Endothelial cell of umbilical vein (primary cell): ENCODE results near the gene VPS51. TPM values are rescaled to one million over a fixed set of nuclear protein-coding genes. Genes with fewer than 3 reads are reported as not detected.

Experiments used
- BruUV-seq: library from RNA; stranded (reverse); fragments of 400-500 nt; replicated peaks from 2 replicates; lab custom pipeline; 2021; lab: Mats Ljungman, UMichigan
- CTCF ChIA-PET: fragments of 300-600, 350-600 bp; sonication (Branson Sonifier 250); formaldehyde crosslinking; loops from one replicate; lab custom pipeline; 2021; ENCODE audit warnings: antibody characterized with exemption, inconsistent platforms; lab: Charles Lee
- POLR2A ChIA-PET: fragments of 300-600, 350-600 bp; sonication (Branson Sonifier 250); formaldehyde crosslinking; loops from one replicate; lab custom pipeline; 2021; ENCODE audit warnings: antibody characterized with exemption, inconsistent platforms; lab: Charles Lee
- DNase-seq: peaks from one replicate; pipeline ENCODE4 v3.0.0-alpha.2; 2011; ENCODE audit warnings: low read depth, low spot score
- FAIRE-seq: peaks from 2 replicates; lab custom pipeline; 2011; peaks lifted over from hg19 to GRCh38; lab: Jason Lieb, UNC
- H2AFZ ChIP-seq: 2 replicates; pipeline ENCODE4 v1.6.0; 2012; ENCODE audit warnings: low read depth, low read length, control low read depth, inconsistent platforms
- H3K27ac ChIP-seq: 2 replicates; pipeline ENCODE4 v1.5.1; 2011; ENCODE audit warnings: low read depth, mild to moderate bottlenecking, control low read depth, low read length, moderate library complexity; ENCODE audit not compliant: insufficient read depth
- H3K27me3 ChIP-seq, 2 experiments: 2 replicates each; pipeline versions ENCODE4 v1.6.0 to v1.6.1; 2011; ENCODE audit warnings: low read length in 2 of 2, mixed read lengths in 1 of 2; ENCODE audit not compliant: control insufficient read depth in 2 of 2, insufficient read depth in 2 of 2
- H3K36me3 ChIP-seq, 2 experiments: 2 replicates in 1 of 2; 3 replicates in 1 of 2; pipeline ENCODE4 v1.5.1; 2011; ENCODE audit warnings: low read length in 2 of 2, mild to moderate bottlenecking in 1 of 2, moderate library complexity in 1 of 2; ENCODE audit not compliant: control insufficient read depth in 2 of 2, insufficient read depth in 2 of 2; ENCODE audit errors: extremely low read depth in 1 of 2
- H3K4me1 ChIP-seq: 3 replicates; pipeline ENCODE4 v1.5.1; 2011; ENCODE audit warnings: mild to moderate bottlenecking, low read length; ENCODE audit not compliant: control insufficient read depth, insufficient read depth; ENCODE audit errors: extremely low read depth
- H3K4me2 ChIP-seq: 2 replicates; pipeline ENCODE4 v1.6.1; 2011; ENCODE audit warnings: low read length, control low read depth, mixed read lengths; ENCODE audit not compliant: insufficient read depth
- H3K4me3 ChIP-seq, 3 experiments: fragments of 200-600 bp in 1 of 3; sonication (generic), shearing (Covaris generic) in 1 of 3; replicated peaks in 1 of 3; 2 replicates each; pipeline ENCODE4 v1.5.1; 2011 to 2016; ENCODE audit warnings: control low read depth in 3 of 3, low read length in 3 of 3, mild to moderate bottlenecking in 2 of 3, inconsistent platforms in 1 of 3, low read depth in 1 of 3, moderate library complexity in 1 of 3; ENCODE audit not compliant: insufficient read depth in 1 of 3
- H3K79me2 ChIP-seq: 2 replicates; pipeline ENCODE4 v1.6.0; 2012; ENCODE audit warnings: low read length, inconsistent platforms; ENCODE audit not compliant: control insufficient read depth, insufficient read depth
- H3K9ac ChIP-seq: replicated peaks from 2 replicates; pipeline ENCODE3; 2011; ENCODE audit warnings: low read length, control low read depth; ENCODE audit not compliant: insufficient read depth; ENCODE audit errors: extremely low read depth
- H3K9me1 ChIP-seq: replicated peaks from 3 replicates; pipeline ENCODE4 v1.6.0; 2011; ENCODE audit warnings: mild to moderate bottlenecking, low read length; ENCODE audit not compliant: control insufficient read depth, insufficient read depth; ENCODE audit errors: extremely low read depth
- H3K9me3 ChIP-seq: replicated peaks from 2 replicates; pipeline ENCODE4 v1.5.1; 2012; ENCODE audit warnings: low read length, inconsistent platforms; ENCODE audit not compliant: control insufficient read depth, insufficient read depth
- H4K20me1 ChIP-seq: replicated peaks from 2 replicates; pipeline ENCODE3; 2011; ENCODE audit warnings: mild to moderate bottlenecking, low read length; ENCODE audit not compliant: control insufficient read depth, insufficient read depth; ENCODE audit errors: extremely low read depth
- GATA2 ChIP-seq: IDR thresholded peaks from 2 replicates; pipeline ENCODE4 v1.7.0; 2011; ENCODE audit warnings: low read depth, mild to moderate bottlenecking, moderate library complexity, mixed read lengths, low read length; ENCODE audit not compliant: insufficient read length, insufficient read depth
- MAX ChIP-seq: IDR thresholded peaks from 2 replicates; pipeline ENCODE4 v1.6.1; 2011; ENCODE audit not compliant: insufficient read depth, insufficient read length
- POLR2A ChIP-seq: IDR thresholded peaks from 2 replicates; pipeline ENCODE4 v1.6.1; 2012; ENCODE audit warnings: low read depth, mild to moderate bottlenecking, control low read depth, low read length
- dilution Hi-C: fragments of 300-500 bp; cut with MboI; formaldehyde crosslinking; loops from one replicate; pipeline ENCODE4 v1.15.0; 2019; ENCODE audit warnings: low sequenced_read_pairs; ENCODE audit not compliant: extremely low pct_ligation_motif_present
- intact Hi-C: fragments of 100-400 bp; cut with micrococcal nuclease; formaldehyde crosslinking; loops from one replicate; pipeline ENCODE4 v1.10.0; 2022
- polyA plus RNA-seq, 4 experiments: library from polyadenylated mRNA; depleted of rRNA in 3 of 4; stranded (reverse) in 3 of 4; unstranded in 1 of 4; fragments of >200 nt; gene quantifications; 2 replicates each; pipeline versions ENCODE4 v1.2.1 to v1.2.3, GENCODE V29; 2011 to 2012; ENCODE audit warnings: missing spikeins in 1 of 4
- total RNA-seq: library from RNA; stranded (reverse); gene quantifications from 2 replicates; pipeline ENCODE4 v1.2.3, GENCODE V29; 2021

Gene VPS51
- total and polyA plus RNA-seq, 2 donors (not counting 3 experiments of a cell fraction or from before 2014, with no cell fraction given): 108 to 146 TPM

DNA sequence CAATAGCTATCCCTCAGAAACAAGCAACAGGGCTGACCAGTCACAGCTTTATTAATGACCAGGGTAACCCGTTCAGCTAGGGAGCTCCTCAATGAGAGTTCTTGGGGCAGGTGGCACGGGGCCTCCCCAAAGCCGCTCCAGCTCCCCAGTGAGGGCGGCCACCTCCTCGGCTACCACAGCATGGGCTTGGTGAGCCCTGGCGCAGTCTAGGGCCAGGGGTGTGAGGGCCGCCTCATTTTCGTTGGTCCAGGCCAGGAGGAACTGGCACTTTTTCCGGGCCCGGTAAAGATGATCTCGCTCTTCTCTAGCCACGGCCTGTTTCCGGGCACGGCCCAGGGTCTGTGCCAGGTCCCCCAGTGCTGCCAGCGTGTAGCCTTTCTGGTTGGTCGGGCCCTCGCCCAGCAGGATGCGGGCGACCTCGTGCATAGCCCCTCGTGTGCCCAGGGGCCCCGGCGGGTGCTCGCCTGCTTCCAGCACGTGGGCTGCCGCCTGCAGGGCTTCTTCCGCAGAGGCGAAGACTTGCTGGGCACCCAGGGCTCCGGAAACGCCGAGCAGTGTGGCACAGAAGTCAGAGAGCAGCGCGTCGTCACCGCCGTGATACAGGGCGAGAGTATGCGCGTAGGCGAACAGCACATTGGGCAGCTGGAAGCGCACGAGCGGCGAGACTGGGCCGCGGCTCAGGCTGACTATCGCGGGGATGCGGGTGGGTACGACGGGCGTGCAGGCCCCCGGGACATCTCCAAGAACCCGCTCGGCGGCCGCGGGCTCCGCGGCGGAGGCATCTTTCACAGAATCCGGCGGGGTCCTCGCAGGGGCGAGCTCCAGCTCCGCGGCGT, 20.6 kb downstream of the VPS51 start:
- H4K20me1 ChIP-seq: no peaks in the 10 kb centered on the region
- no peak for TF ChIP-seq POLR2A
- TF ChIP-seq MAX: peak; percentile 32
- TF ChIP-seq GATA2: no peak
- H3K9me1 ChIP-seq: no peaks in the 10 kb centered on the region
- H3K36me3 ChIP-seq: peaks cover 7 to 13% of the 10 kb centered on the region in 2 experiments
- DNase-seq (peak; percentile 38), FAIRE-seq (no peak)
- dilution Hi-C loops (no loop called here), intact Hi-C loops (loop anchor here (1.0 to 2.0 kb wide), 5 partner anchors 32 to 269 kb away; partner anchors contain the start of genes CAPN1, CDCA5, SNX15 and ZFPL1)
- BruUV-seq: no TSS peak
- peaks cover 22% of the 10 kb centered on the region for H3K79me2 ChIP-seq
- ChIA-PET POLR2A (interaction anchor here (1.3 to 1.5 kb wide), 3 partner anchors 12 to 19 kb away, joined by 3 to 5 read pairs (median 4); no protein-coding TSS in a partner anchor), CTCF (interaction anchor here (1.0 to 2.3 kb wide), 11 partner anchors 11 to 338 kb away, joined by 3 to 17 read pairs (median 4); partner anchors contain the start of genes ARL2, CAPN1, CDC42EP2 and SF1)
- H3K27ac ChIP-seq: peak overlapping the region; percentile 9
- peaks cover 24% of the 10 kb centered on the region for H3K4me1 ChIP-seq
- H2AFZ ChIP-seq: no peak overlapping the region
- H3K9me3 ChIP-seq: no peaks in the 10 kb centered on the region
- peak overlapping the region; percentile 13 for H3K4me2 ChIP-seq
- H3K4me3 ChIP-seq: peak overlapping the region; percentile 24 to 75 (median 46)
- peak overlapping the region; percentile 59 for H3K9ac ChIP-seq
- no peaks in the 10 kb centered on the region for H3K27me3 ChIP-seq
